Measurements from ENCODE around the gene LUM. TPM values are rescaled to one million over a fixed set of nuclear protein-coding genes. Genes with fewer than 3 reads are reported as not detected.

The LUM gene
- total RNA-seq, 4 donors from 2014 or later: 5.1 to 51.5 (median 30.7) TPM

DNA sequence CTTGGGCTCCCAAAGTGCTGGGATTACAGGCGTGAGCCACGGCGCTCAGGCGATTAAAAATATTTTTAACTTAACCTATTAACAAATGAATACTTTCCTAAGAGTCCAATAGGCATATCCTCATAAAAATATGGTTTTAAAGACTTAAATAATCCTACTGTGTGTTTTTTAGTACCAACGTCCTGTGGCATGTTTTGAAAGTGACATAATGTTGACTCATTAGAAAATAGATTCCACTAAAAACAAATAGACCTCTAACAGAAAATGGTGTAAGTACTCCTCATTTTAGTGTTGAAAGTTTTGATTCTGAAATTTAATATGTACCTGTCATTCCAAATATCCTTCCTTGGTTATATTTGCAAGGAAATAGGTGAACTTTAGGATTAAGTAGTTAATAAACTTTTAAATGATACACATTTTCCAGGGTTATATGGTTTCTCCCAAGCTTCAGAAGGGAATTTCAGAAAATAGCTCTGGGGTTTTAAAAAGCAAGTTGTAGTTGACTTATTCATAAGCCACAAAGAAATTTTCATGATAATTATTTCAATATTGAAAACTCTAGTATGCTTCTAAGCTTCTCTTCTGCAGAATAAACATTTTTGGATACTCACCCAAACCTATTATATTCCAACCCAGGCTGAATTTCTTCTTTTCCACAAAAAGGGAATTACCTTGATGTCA, 12.1 kb upstream of the LUM start:
- Histone ChIP-seq H3K4me3 (no peak overlapping the region), H3K27me3 (no peaks in the 10 kb centered on the region), H3K36me3 (no peaks in the 10 kb centered on the region), H3K9me3 (no peaks in the 10 kb centered on the region), H3K27ac (no peak overlapping the region), H3K4me1 (peaks cover 0 to 33% (median 10%) of the 10 kb centered on the region in 3 donors)
- no peak for DNase-seq
- TF ChIP-seq CTCF (IDR thresholded peaks at IDR 0.05) (no peak), POLR2A (IDR thresholded peaks at IDR 0.05) (no peak)
- intact Hi-C loops (cut with DNase I): no loop called here
- WGBS, 2 donors: 77 to 81% methylated on average over 5 of the region's 5 CpGs

DNA sequence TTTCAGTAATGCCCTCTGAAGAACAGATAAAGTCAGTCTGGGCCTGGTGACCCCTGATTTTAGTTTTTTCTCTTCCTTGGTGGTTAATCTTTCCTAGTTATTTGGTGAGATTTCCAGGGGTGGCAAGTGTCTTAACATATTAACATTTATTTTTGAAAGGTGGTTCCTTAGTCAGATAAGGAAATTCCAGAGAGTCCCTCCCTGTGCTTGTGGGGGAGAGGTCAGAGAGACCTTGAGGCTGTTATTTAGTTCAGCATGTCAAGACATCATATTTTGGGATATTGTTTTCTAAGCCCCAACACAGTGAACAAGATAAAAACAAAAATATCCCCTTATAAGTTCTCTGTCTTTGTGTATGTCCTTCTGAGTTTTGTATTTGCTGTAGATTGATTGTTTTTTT, 9.5 kb upstream of the LUM start:
- no peak for DNase-seq
- no peaks in the 10 kb centered on the region for H3K27me3 ChIP-seq
- no peak overlapping the region for H3K4me3 ChIP-seq
- H3K36me3 ChIP-seq: no peaks in the 10 kb centered on the region
- no peaks in the 10 kb centered on the region for H3K9me3 ChIP-seq
- intact Hi-C loops (cut with DNase I): no loop called here
- peaks cover 0 to 14% (median 3%) of the 10 kb centered on the region in 3 donors for H3K4me1 ChIP-seq
- TF ChIP-seq CTCF (IDR thresholded peaks at IDR 0.05) (no peak), POLR2A (IDR thresholded peaks at IDR 0.05) (no peak)
- no peak overlapping the region for H3K27ac ChIP-seq

GRCh38 chr12:91119089-91119488, 7.8 kb upstream of the LUM start:
- no peaks in the 10 kb centered on the region for H3K36me3 ChIP-seq
- 41 to 55% methylated on average over 1 of the region's 1 CpG for WGBS, 2 donors
- no peak overlapping the region for H3K27ac ChIP-seq
- DNase-seq: no peak
- no peaks in the 10 kb centered on the region for H3K9me3 ChIP-seq
- TF ChIP-seq POLR2A (IDR thresholded peaks at IDR 0.05) (no peak), CTCF (IDR thresholded peaks at IDR 0.05) (no peak)
- peaks cover 0 to 14% (median 3%) of the 10 kb centered on the region in 3 donors for H3K4me1 ChIP-seq
- no peaks in the 10 kb centered on the region for H3K27me3 ChIP-seq
- H3K4me3 ChIP-seq: no peak overlapping the region
- intact Hi-C loops (cut with DNase I): no loop called here

- Histone ChIP-seq H3K27me3 (no peaks in the 10 kb centered on the region), H3K9me3 (no peaks in the 10 kb centered on the region), H3K4me1 (peaks cover 0 to 6% (median 0%) of the 10 kb centered on the region in 3 donors), H3K4me3 (no peak overlapping the region), H3K27ac (no peak overlapping the region), H3K36me3 (no peaks in the 10 kb centered on the region)
- DNase-seq: no peak
- 88 to 89% methylated on average over 6 of the region's 6 CpGs for WGBS, 2 donors
- TF ChIP-seq POLR2A (IDR thresholded peaks at IDR 0.05) (no peak), CTCF (IDR thresholded peaks at IDR 0.05) (no peak)
- intact Hi-C loops (cut with DNase I): no loop called here
Observed at GRCh38 chr12:91113621-91114020, 2.3 kb upstream of the LUM start.

- no peak for TF ChIP-seq CTCF (IDR thresholded peaks at IDR 0.05)
- TF ChIP-seq POLR2A (IDR thresholded peaks at IDR 0.05): no peak
- WGBS, 2 donors: 56 to 62% methylated on average over 5 of the region's 5 CpGs
- H3K27ac ChIP-seq: peak overlapping the region in 3 of 4 donors; percentile 17 to 52 (median 28)
- peak overlapping the region in 2 of 4 donors; percentile 7 to 49 for H3K4me3 ChIP-seq
- no peaks in the 10 kb centered on the region for H3K36me3 ChIP-seq
- H3K27me3 ChIP-seq: no peaks in the 10 kb centered on the region
- peaks cover 0 to 6% (median 0%) of the 10 kb centered on the region in 3 donors for H3K4me1 ChIP-seq
- intact Hi-C loops (cut with DNase I): no loop called here
- no peaks in the 10 kb centered on the region for H3K9me3 ChIP-seq
- no peak for DNase-seq
Observed at GRCh38 chr12:91110311-91110924, 876 bp downstream of the LUM start.
